Activated naive CD8-positive, alpha-beta T cell (primary cell): ENCODE data around the gene KRT5.
"Not testable (repeated sequence)": the region's sequence is repeated elsewhere in the genome, so short reads cannot be mapped to it uniquely, and the experiment has no call there.

Experiments used
- H3K27ac Mint-ChIP-seq: one replicate; pipeline ENCODE4 v1.8.0; 2021; ENCODE audit warnings: mixed read lengths
- H3K27me3 Mint-ChIP-seq: one replicate; pipeline ENCODE4 v1.8.0; 2021; ENCODE audit warnings: mixed read lengths
- H3K36me3 Mint-ChIP-seq: one replicate; pipeline ENCODE4 v1.8.0; 2021; ENCODE audit warnings: mixed read lengths
- H3K4me1 Mint-ChIP-seq: one replicate; pipeline ENCODE4 v1.8.0; 2021; ENCODE audit warnings: low read depth, mixed read lengths
- H3K4me3 Mint-ChIP-seq: one replicate; pipeline ENCODE4 v1.8.0; 2021; ENCODE audit warnings: mild to moderate bottlenecking, mixed read lengths
- H3K9me3 Mint-ChIP-seq: one replicate; pipeline ENCODE4 v1.8.0; 2021; ENCODE audit warnings: low read depth, mixed read lengths

The KRT5 gene

GRCh38 chr12:52517888-52518287 is 2.3 kb downstream of the KRT5 start:
- H3K4me3 Mint-ChIP-seq, result no peak overlapping the region
- no peaks in the 10 kb centered on the region for H3K36me3 Mint-ChIP-seq

GRCh38 chr12:52517005-52517835 is 3.0 kb downstream of the KRT5 start:
- no peaks in the 10 kb centered on the region for H3K9me3 Mint-ChIP-seq
- H3K4me3 Mint-ChIP-seq, result no peak overlapping the region
- H3K27me3 Mint-ChIP-seq, result peaks cover 4% of the 10 kb centered on the region
- no peaks in the 10 kb centered on the region for H3K4me1 Mint-ChIP-seq
- H3K36me3 Mint-ChIP-seq, result no peaks in the 10 kb centered on the region
- H3K27ac Mint-ChIP-seq, result no peak overlapping the region

More at GRCh38 chr12:52517888-52518287, 2.3 kb downstream of the KRT5 start:
- Mint-ChIP-seq H3K27me3 (peaks cover 4% of the 10 kb centered on the region), H3K4me1 (no peaks in the 10 kb centered on the region), H3K27ac (no peak overlapping the region), H3K9me3 (no peaks in the 10 kb centered on the region)

- no peaks in the 10 kb centered on the region for H3K36me3 Mint-ChIP-seq
- no peaks in the 10 kb centered on the region for H3K9me3 Mint-ChIP-seq
- H3K4me1 Mint-ChIP-seq, result no peaks in the 10 kb centered on the region
- no peak overlapping the region for H3K27ac Mint-ChIP-seq
- H3K27me3 Mint-ChIP-seq, result peaks cover 4% of the 10 kb centered on the region
- no peak overlapping the region for H3K4me3 Mint-ChIP-seq
These were observed 4.0 kb downstream of the KRT5 start for GRCh38 chr12:52515927-52516831.

GRCh38 chr12:52515319-52515646 is 4.9 kb downstream of the KRT5 start:
- no peak overlapping the region for H3K27ac Mint-ChIP-seq
- H3K36me3 Mint-ChIP-seq, result peaks cover under 1% of the 10 kb centered on the region
- no peaks in the 10 kb centered on the region for H3K9me3 Mint-ChIP-seq
- no peak overlapping the region for H3K4me3 Mint-ChIP-seq
- peaks cover 5% of the 10 kb centered on the region for H3K27me3 Mint-ChIP-seq
- H3K4me1 Mint-ChIP-seq, result no peaks in the 10 kb centered on the region

GRCh38 chr12:52514471-52515318 is 5.5 kb downstream of the KRT5 start:
- Mint-ChIP-seq H3K9me3 (no peaks in the 10 kb centered on the region), H3K4me3 (no peak overlapping the region), H3K4me1 (no peaks in the 10 kb centered on the region), H3K27ac (no peak overlapping the region), H3K27me3 (peaks cover 10% of the 10 kb centered on the region), H3K36me3 (peaks cover 2% of the 10 kb centered on the region)

- H3K4me1 Mint-ChIP-seq, result no peaks in the 10 kb centered on the region
- H3K27me3 Mint-ChIP-seq, result peaks cover 11% of the 10 kb centered on the region
- H3K27ac Mint-ChIP-seq, result no peak overlapping the region
- peaks cover 2% of the 10 kb centered on the region for H3K36me3 Mint-ChIP-seq
- H3K4me3 Mint-ChIP-seq, result no peak overlapping the region
- no peaks in the 10 kb centered on the region for H3K9me3 Mint-ChIP-seq
These were observed 6.5 kb downstream of the KRT5 start for GRCh38 chr12:52513736-52514135.

GRCh38 chr12:52508211-52508610 is 12.0 kb downstream of the KRT5 start:
- peaks cover 2% of the 10 kb centered on the region for H3K36me3 Mint-ChIP-seq
- H3K4me3 Mint-ChIP-seq, result no peak overlapping the region
- H3K4me1 Mint-ChIP-seq, result peaks cover 2% of the 10 kb centered on the region
- no peaks in the 10 kb centered on the region for H3K9me3 Mint-ChIP-seq
- peaks cover 28% of the 10 kb centered on the region for H3K27me3 Mint-ChIP-seq
- no peak overlapping the region for H3K27ac Mint-ChIP-seq

- Mint-ChIP-seq H3K27ac (no peak overlapping the region), H3K4me3 (no peak overlapping the region), H3K27me3 (peaks cover 28% of the 10 kb centered on the region), H3K9me3 (no peaks in the 10 kb centered on the region), H3K36me3 (peaks cover 2% of the 10 kb centered on the region), H3K4me1 (peaks cover 2% of the 10 kb centered on the region)
These were observed 13.1 kb downstream of the KRT5 start for GRCh38 chr12:52506858-52507715.

- no peak overlapping the region for H3K27ac Mint-ChIP-seq
- H3K36me3 Mint-ChIP-seq, result no peaks in the 10 kb centered on the region
- H3K27me3 Mint-ChIP-seq, result peaks cover 25% of the 10 kb centered on the region
- H3K4me1 Mint-ChIP-seq, result peaks cover 2% of the 10 kb centered on the region
- H3K9me3 Mint-ChIP-seq, result no peaks in the 10 kb centered on the region
- H3K4me3 Mint-ChIP-seq, result no peak overlapping the region
These were observed 17.3 kb downstream of the KRT5 start for GRCh38 chr12:52502877-52503276.

GRCh38 chr12:52501490-52501889 is 18.7 kb downstream of the KRT5 start:
- no peak overlapping the region for H3K4me3 Mint-ChIP-seq
- no peaks in the 10 kb centered on the region for H3K4me1 Mint-ChIP-seq
- no peaks in the 10 kb centered on the region for H3K9me3 Mint-ChIP-seq
- no peak overlapping the region for H3K27ac Mint-ChIP-seq
- no peaks in the 10 kb centered on the region for H3K36me3 Mint-ChIP-seq
- H3K27me3 Mint-ChIP-seq, result peaks cover 15% of the 10 kb centered on the region

GRCh38 chr12:52500574-52500973 is 19.6 kb downstream of the KRT5 start:
- H3K4me1 Mint-ChIP-seq, H3K9me3 Mint-ChIP-seq, H3K27ac Mint-ChIP-seq, H3K4me3 Mint-ChIP-seq, H3K36me3 Mint-ChIP-seq, H3K27me3 Mint-ChIP-seq: not testable (repeated sequence)

- Mint-ChIP-seq H3K9me3 (no peaks in the 10 kb centered on the region), H3K36me3 (no peaks in the 10 kb centered on the region), H3K4me3 (no peak overlapping the region), H3K27me3 (peaks cover 6% of the 10 kb centered on the region), H3K27ac (no peak overlapping the region), H3K4me1 (no peaks in the 10 kb centered on the region)
These were observed 20.2 kb downstream of the KRT5 start for GRCh38 chr12:52499806-52500560.

GRCh38 chr12:52498946-52499345 is 21.2 kb downstream of the KRT5 start:
- Mint-ChIP-seq H3K9me3 (no peaks in the 10 kb centered on the region), H3K4me1 (no peaks in the 10 kb centered on the region), H3K27ac (no peak overlapping the region), H3K36me3 (no peaks in the 10 kb centered on the region), H3K27me3 (peaks cover 6% of the 10 kb centered on the region), H3K4me3 (no peak overlapping the region)
